IPS-18a (cell line): ENCODE results near the gene CLIC1.
A peak's percentile ranks its signal among the peaks of the same experiment; 100 is the strongest.

ENCODE experiments used
- H3K27ac ChIP-seq: one replicate; pipeline ENCODE4 v1.5.1; 2013; ENCODE audit warnings: low read length
- H3K27me3 ChIP-seq: one replicate; pipeline ENCODE4 v1.6.1; 2013; ENCODE audit warnings: mild to moderate bottlenecking, low read length; ENCODE audit not compliant: control insufficient read depth, insufficient read depth
- H3K36me3 ChIP-seq: one replicate; pipeline ENCODE4 v1.6.1; 2013; ENCODE audit warnings: low read depth, low read length; ENCODE audit not compliant: control insufficient read depth
- H3K4me1 ChIP-seq: one replicate; pipeline ENCODE4 v1.6.1; 2013; ENCODE audit warnings: low read depth, low read length; ENCODE audit not compliant: control insufficient read depth
- H3K4me3 ChIP-seq: one replicate; pipeline ENCODE4 v1.5.1; 2013; ENCODE audit warnings: low read length
- H3K9ac ChIP-seq: one replicate; pipeline ENCODE4 v1.6.1; 2013; ENCODE audit warnings: mild to moderate bottlenecking, low read length, moderate library complexity
- H3K9me3 ChIP-seq: one replicate; pipeline ENCODE4 v1.6.1; 2013; ENCODE audit warnings: low read depth, low read length; ENCODE audit not compliant: control insufficient read depth

The CLIC1 gene

DNA sequence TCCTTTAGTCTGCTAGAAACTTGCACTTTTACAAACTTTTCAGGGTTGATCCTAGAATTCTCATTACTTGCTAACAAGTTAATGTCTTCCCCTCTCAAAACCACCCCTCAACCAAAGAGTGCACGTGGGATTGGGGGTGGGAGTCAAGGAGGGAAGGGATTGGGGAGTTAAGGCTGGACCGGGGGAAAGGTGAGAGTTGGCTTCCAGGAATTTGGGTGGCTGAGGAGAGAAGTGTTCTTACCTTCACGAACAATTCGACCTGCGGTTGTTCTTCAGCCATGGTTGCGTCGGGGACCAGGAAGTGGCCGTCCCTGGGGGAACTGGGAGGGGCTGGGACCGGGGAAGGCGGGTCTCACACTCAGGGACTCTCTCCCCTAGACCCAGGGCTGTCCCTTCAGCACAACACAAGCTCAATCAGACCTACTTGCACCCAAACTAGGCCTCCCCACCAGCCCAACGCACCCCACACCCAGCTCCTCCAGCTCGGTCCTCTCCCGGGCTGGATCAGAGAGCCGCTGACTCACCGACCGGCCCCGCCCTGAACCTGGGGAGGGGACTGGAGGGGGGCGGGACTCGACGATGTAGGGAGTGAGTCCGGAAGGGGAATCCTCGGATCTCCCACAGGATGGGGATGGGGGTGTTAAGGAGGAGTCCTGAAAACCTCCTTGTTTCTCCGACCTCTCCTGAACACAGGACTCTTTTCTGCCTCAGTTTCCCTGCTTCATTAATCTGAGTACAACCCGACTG is at the start of gene CLIC1:
TSS of gene CLIC1 (minus strand) at position 510 of the 747 bp plus-strand sequence. CDS start at position 280, 230 bp downstream.
- Histone ChIP-seq H3K36me3 (peaks cover 25% of the 10 kb centered on the region), H3K4me3 (peak within 1 kb of the TSS; percentile 69), H3K27ac (peak within 1 kb of the TSS; percentile 78), H3K4me1 (peaks cover 34% of the 10 kb centered on the region), H3K27me3 (no peaks in the 10 kb centered on the region), H3K9me3 (no peaks in the 10 kb centered on the region), H3K9ac (peak within 1 kb of the TSS; percentile 66)

DNA sequence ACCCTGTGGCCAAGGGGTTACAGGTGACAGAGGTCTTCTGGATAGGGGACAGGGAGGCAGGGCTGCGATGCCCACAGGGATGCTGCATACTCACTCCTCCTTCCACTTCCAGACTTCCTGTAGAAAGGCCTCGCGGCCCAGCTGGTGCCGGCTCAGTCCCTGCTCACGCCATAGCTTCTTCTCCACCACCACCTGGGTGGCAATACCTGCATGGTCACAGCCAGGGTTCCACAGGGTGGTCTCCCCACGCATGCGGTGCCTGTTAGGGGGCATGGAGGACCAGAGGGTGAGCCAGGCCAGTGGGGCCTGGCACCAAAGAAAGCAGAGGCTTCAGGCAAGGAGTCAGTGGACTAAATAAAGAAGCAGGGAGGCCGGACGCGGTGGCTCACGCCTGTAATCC is 49.1 kb upstream of the CLIC1 start:
- peaks cover 57% of the 10 kb centered on the region for H3K36me3 ChIP-seq

DNA sequence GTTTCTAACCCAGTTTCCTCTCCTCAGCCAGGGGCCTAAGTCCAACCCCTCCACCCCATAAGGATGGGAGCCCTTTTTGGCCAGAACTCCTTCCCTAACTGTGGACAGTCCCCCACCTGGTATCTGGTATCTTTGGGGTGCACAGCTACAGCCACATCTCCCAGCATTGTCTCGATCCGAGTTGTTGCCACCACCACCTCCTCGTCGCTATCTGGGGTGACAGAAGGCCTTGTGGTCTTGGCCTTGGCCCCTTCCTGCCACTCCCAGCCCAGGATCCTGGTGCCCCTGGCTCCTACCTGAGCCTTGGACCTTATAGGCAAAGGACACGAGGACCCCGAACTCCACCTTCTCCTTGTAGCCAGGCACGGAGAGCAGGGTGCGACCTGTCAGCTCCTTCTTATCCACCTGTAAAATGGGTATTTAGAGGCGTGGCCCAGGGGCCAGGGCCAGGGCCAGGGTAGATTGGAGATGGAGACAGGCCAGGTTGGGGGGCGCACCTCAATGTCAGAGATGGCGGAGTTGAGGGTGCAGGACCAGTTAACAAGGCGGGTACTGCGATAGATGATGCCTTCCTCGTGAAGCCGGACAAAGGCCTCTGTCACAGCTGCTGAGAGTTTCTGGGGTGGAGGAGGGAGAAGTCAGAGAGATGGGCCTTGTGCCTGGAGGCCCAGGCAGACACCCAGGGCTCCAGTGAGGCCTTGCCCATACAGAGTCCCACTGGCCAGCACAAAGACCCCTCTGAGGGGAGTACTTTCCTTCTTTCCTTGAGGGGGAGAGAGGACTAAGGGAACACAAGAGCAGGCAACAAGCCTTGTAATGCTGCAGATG is 48.0 kb upstream of the CLIC1 start:
- Histone ChIP-seq H3K4me3 (no peak overlapping the region), H3K9ac (no peak overlapping the region), H3K27me3 (no peaks in the 10 kb centered on the region), H3K36me3 (peaks cover 60% of the 10 kb centered on the region), H3K27ac (no peak overlapping the region), H3K4me1 (no peaks in the 10 kb centered on the region), H3K9me3 (no peaks in the 10 kb centered on the region)

More for the DNA sequence above, 49.1 kb upstream of the CLIC1 start:
- no peak overlapping the region for H3K4me3 ChIP-seq
- no peaks in the 10 kb centered on the region for H3K9me3 ChIP-seq
- no peak overlapping the region for H3K9ac ChIP-seq
- H3K27me3 ChIP-seq: no peaks in the 10 kb centered on the region
- H3K4me1 ChIP-seq: no peaks in the 10 kb centered on the region
- no peak overlapping the region for H3K27ac ChIP-seq

DNA sequence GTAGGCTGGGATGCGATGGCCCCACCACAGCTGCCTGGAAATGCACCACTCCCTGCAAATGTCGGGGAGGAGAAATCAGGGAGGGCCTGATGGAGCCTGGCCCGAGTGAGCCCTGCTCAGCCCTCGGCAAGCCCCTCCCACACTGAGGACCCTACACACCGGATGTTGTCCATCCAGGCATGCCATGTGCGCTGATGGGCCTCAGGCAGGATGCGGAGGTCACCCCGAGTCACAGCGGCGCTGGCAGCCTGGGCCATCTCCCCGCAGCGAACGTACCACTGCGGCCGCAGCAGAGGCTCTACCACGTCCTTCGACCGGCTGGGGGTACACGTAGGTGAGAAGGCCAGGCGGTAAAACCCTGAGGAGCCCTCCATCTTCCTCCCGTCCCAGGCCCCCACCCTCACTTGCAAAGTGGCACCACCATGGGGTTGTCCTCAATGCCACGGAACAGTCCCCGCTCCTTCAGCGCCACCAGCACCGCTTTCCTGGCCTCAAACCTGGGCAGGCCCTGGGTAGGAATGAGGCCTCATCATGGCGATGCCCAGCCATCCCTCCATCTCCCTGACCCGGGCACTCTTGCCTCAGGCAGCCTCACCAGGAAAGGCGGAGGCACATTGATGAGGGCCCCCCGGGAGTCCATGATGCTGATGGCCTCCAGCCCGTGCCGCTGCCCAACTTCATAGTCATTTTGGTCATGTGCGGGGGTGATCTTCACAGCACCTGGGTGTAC is 46.0 kb upstream of the CLIC1 start:
- peaks cover 74% of the 10 kb centered on the region for H3K36me3 ChIP-seq
- no peaks in the 10 kb centered on the region for H3K27me3 ChIP-seq
- no peaks in the 10 kb centered on the region for H3K4me1 ChIP-seq
- no peaks in the 10 kb centered on the region for H3K9me3 ChIP-seq
- no peak overlapping the region for H3K27ac ChIP-seq
- H3K4me3 ChIP-seq: no peak overlapping the region
- no peak overlapping the region for H3K9ac ChIP-seq

DNA sequence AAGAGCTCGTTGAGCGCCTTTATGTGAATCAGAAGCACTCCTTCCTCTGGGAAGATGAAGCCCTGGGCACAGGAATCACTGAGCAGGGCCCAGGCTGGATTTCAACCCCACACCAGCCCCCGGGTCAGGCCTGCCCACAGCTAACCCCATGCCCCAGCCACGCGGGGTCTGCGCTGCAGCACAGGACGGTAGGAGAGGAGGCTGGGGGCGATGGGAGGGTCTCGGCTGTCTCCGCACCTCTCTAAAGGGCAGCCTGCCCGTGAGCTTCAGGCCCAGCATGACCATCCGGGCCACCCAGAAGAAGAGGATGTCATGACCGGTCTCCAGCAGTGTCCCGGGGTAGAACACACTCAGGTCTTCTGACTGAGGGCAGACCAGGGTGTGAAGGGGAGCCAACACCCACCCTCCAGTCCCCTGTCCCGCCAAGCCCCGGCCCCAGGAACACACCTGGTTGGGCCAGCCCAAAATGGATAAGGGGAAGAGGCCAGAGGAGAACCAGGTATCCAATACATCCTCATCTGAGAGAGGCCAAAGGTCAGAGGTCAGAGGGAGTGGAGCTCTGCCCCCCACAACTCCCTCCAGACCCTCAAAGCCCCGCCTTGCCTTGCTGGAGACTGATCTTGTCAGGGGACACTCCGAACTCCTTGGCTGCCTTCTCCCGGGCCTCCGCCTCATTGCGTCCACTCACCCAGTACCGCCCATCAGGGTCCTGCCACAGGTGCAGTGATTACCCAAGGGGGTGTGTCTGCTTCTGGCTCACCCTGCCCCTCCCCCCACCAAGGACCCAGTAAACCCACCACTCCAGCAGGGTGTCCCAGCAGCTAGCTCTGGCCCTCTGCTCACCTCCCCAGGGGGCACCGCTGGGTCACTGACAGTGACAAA is 45.2 kb upstream of the CLIC1 start:
- Histone ChIP-seq H3K36me3 (peaks cover 71% of the 10 kb centered on the region), H3K27ac (no peak overlapping the region), H3K9me3 (no peaks in the 10 kb centered on the region), H3K4me3 (no peak overlapping the region), H3K4me1 (no peaks in the 10 kb centered on the region), H3K27me3 (no peaks in the 10 kb centered on the region), H3K9ac (no peak overlapping the region)

DNA sequence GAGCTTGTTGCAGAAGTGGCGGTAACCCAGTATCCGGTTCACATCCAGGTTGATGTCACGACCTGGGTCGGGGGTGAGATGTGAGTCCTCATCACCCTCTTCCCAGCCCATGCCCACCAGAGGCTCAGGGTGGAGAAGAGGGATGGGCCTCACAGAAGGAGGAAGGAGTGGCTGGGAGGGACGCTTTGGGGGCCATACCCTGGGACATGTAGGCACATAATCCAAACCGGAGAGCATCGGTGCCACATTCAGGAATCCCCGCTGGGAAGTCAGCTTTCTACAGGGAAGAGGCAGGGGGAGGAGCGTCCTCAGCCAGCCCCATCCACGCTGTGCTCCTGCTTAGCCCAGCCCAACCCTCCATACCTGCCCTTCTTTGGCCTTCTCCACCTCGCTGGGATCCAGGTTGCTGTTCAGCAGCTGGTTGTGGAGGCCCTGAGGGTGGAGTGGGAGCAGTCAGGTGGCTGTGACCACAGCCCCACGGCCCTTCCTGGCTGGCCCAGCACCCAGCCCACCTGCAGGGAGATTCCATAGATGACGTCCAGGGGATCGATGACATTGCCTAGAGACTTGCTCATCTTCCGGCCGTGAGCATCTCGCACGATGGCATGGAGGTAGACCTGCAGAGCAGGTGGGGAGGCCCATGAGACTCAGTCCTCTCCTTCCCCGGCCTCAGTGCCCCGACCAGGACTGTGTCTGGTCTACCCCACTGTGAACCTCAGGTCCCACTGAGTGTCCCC is 44.3 kb upstream of the CLIC1 start:
- H3K27me3 ChIP-seq: no peaks in the 10 kb centered on the region
- H3K27ac ChIP-seq: no peak overlapping the region
- H3K36me3 ChIP-seq: peaks cover 70% of the 10 kb centered on the region
- no peak overlapping the region for H3K9ac ChIP-seq
- H3K4me3 ChIP-seq: no peak overlapping the region
- no peaks in the 10 kb centered on the region for H3K9me3 ChIP-seq
- no peaks in the 10 kb centered on the region for H3K4me1 ChIP-seq

DNA sequence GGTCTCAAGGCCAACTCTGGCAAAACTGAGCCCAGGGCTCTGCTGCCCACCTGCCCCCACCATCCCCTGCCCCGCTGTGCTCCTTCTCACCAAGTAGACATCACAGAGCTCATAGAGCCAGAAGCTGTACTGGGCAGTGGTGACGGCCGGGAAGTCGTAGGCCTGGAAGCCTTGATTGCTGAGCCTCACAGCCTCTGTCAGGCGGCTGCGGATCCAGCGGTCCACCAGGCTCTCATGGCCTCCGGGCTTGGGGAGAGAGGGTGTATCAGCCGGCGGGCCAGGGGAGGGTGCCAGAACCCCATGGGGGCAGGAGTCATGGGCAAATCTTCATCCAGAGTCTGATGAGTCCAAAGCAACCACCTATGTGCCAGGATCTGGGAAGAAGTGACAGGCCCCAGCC is 43.6 kb upstream of the CLIC1 start:
- Histone ChIP-seq H3K36me3 (peaks cover 62% of the 10 kb centered on the region), H3K9ac (no peak overlapping the region), H3K4me3 (no peak overlapping the region)

DNA sequence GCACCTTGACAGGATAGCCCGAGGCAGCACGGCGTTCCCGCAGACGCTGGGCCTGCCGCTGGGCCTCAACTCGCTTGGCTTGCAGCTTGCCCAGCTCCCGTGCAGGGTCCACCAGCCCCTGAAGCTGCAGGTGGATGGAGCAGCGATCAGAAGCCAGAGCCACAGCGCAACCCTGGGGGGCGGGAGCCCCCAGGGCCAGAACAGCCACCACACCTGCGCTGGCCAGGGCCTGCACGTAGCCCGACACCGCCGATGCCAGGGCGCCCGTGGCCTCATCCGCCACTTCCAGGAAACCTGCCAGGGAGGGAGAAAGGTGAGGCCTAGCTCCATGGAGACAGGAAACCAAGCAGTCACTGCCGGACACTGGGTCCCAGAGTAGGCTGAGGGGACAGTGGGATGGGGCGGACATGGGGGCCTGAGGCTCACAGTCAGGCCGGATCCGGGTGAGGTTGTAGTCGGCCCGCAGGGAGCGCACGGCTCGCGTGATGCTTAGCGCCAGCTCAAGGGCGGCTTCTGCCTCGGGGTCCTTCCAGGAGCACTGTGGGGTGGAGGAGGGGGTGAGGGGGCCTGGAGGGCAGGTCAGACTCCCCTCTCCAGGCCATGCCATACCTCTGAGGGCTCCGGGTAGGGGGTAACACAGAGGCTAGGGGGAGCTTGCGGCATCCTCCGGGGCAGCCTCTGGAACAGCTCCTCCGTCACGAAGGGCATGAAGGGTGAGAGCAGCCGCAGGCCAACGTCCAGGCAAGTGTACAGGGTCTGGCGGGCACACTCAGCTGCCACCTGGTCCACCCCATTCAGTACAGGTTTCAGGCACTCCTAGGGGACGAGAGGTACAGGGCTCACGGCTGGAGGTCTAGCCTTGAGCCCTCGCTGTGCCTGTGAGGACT is 42.9 kb upstream of the CLIC1 start:
- Histone ChIP-seq H3K36me3 (peaks cover 56% of the 10 kb centered on the region), H3K27ac (no peak overlapping the region), H3K4me3 (no peak overlapping the region), H3K27me3 (no peaks in the 10 kb centered on the region), H3K9ac (no peak overlapping the region), H3K4me1 (no peaks in the 10 kb centered on the region), H3K9me3 (no peaks in the 10 kb centered on the region)

More for the DNA sequence above, 43.6 kb upstream of the CLIC1 start:
- Histone ChIP-seq H3K9me3 (no peaks in the 10 kb centered on the region), H3K27ac (no peak overlapping the region), H3K4me1 (no peaks in the 10 kb centered on the region), H3K27me3 (no peaks in the 10 kb centered on the region)

DNA sequence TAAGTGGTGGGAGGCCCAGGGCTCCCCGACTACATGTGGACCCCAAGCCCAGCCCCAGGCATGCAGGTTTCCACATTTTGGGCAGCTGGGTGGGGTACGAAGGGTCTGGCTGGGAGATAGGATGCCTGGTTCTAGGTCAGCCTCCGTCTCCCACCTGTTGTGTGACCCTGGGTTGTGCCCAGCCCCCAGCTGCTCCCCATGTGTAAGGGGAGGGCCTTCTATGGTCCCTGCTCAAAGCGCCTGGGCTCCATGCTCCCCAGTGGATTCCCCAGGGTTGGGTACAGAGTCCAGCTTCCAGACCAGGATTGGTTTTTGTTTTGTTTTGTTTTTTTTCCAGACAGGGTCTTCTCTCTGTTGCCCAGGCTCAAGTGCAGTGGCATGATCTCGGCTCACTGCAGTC is 41.9 kb upstream of the CLIC1 start:
- Histone ChIP-seq H3K27me3 (no peaks in the 10 kb centered on the region), H3K4me1 (no peaks in the 10 kb centered on the region), H3K36me3 (peaks cover 50% of the 10 kb centered on the region), H3K9me3 (no peaks in the 10 kb centered on the region), H3K27ac (no peak overlapping the region), H3K9ac (no peak overlapping the region), H3K4me3 (no peak overlapping the region)

DNA sequence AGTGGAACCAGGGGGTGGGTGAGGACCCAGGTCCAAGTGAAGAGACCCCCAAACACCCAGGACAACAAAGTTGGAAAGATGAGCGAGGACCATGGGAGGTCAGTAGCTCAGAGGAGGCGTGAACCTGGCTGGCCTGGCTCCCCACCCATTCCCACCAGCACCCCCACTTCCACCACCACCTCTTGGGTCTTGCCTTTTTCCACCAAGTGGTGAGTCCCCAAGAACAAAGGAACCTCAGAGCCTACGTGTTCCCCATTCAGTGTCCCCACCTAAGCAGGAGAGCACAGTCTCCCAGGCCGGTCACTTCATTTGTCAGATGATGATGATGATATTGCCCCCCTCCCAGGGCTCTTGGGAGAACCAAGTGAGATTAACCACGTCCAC is 41.3 kb upstream of the CLIC1 start:
- H3K9me3 ChIP-seq: no peaks in the 10 kb centered on the region
- no peaks in the 10 kb centered on the region for H3K4me1 ChIP-seq
- no peak overlapping the region for H3K4me3 ChIP-seq
- peaks cover 45% of the 10 kb centered on the region for H3K36me3 ChIP-seq
- no peak overlapping the region for H3K27ac ChIP-seq
- H3K27me3 ChIP-seq: no peaks in the 10 kb centered on the region
- H3K9ac ChIP-seq: no peak overlapping the region
